GM11168 (cell line): ENCODE measurements around the gene BMPR1B.
"Not testable (repeated sequence)": the region's sequence is repeated elsewhere in the genome, so short reads cannot be mapped to it uniquely, and the experiment has no call there.

Experiments used
- in situ Hi-C: fragments of 300-500 bp; cut with MboI; formaldehyde crosslinking; loops from one replicate; pipeline ENCODE4 v1.12.0; 2022; ENCODE audit warnings: low sequenced_read_pairs; ENCODE audit not compliant: unreplicated experiment

BMPR1B gene

GRCh38 chr4:95107635-95108034 lies 349.9 kb downstream of the BMPR1B start:
- in situ Hi-C loops: no loop called here

- in situ Hi-C loops: no loop called here
Measured at GRCh38 chr4:95108883-95109421, 351.2 kb downstream of the BMPR1B start.

- in situ Hi-C loops: no loop called here
Measured at GRCh38 chr4:95114521-95114920, 356.8 kb downstream of the BMPR1B start.

- in situ Hi-C loops: no loop called here
Measured at GRCh38 chr4:95118497-95118896, 360.7 kb downstream of the BMPR1B start.

- in situ Hi-C loops: no loop called here
Measured at GRCh38 chr4:95120456-95120855, 362.7 kb downstream of the BMPR1B start.

- in situ Hi-C loops: no loop called here
Measured at GRCh38 chr4:95122001-95122400, 364.2 kb downstream of the BMPR1B start.

- in situ Hi-C loops: no loop called here
Measured at GRCh38 chr4:95124906-95125504, 367.2 kb downstream of the BMPR1B start.

GRCh38 chr4:95129031-95129430 lies 371.3 kb downstream of the BMPR1B start:
- in situ Hi-C loops: no loop called here

- in situ Hi-C loops: no loop called here
Measured at GRCh38 chr4:95129821-95130311, 372.1 kb downstream of the BMPR1B start.

- in situ Hi-C loops: not testable (repeated sequence)
Measured at GRCh38 chr4:95134016-95134415, 376.3 kb downstream of the BMPR1B start.

- in situ Hi-C loops: not testable (repeated sequence)
Measured at GRCh38 chr4:95139424-95139823, 381.7 kb downstream of the BMPR1B start.

- in situ Hi-C loops: no loop called here
Measured at GRCh38 chr4:95141361-95141760, 383.6 kb downstream of the BMPR1B start.

GRCh38 chr4:95142932-95143331 lies 385.2 kb downstream of the BMPR1B start:
- in situ Hi-C loops: no loop called here

- in situ Hi-C loops: no loop called here
Measured at GRCh38 chr4:95151255-95151654, 393.5 kb downstream of the BMPR1B start.

- in situ Hi-C loops: no loop called here
Measured at GRCh38 chr4:95153182-95153581, 395.4 kb downstream of the BMPR1B start.

- in situ Hi-C loops: no loop called here
Measured at GRCh38 chr4:95155759-95156451, 398.1 kb downstream of the BMPR1B start.

GRCh38 chr4:95156452-95156765 lies 398.7 kb downstream of the BMPR1B start:
- in situ Hi-C loops: no loop called here

GRCh38 chr4:95157596-95157995 lies 399.8 kb downstream of the BMPR1B start:
- in situ Hi-C loops: no loop called here

- in situ Hi-C loops: no loop called here
Measured at GRCh38 chr4:95158045-95158444, 400.3 kb downstream of the BMPR1B start.

GRCh38 chr4:95158626-95159025 lies 400.9 kb downstream of the BMPR1B start:
- in situ Hi-C loops: no loop called here

GRCh38 chr4:95159384-95159783 lies 401.6 kb downstream of the BMPR1B start:
- in situ Hi-C loops: no loop called here
